Measurements from ENCODE around the gene APOL2.

Gene APOL2, protein sequence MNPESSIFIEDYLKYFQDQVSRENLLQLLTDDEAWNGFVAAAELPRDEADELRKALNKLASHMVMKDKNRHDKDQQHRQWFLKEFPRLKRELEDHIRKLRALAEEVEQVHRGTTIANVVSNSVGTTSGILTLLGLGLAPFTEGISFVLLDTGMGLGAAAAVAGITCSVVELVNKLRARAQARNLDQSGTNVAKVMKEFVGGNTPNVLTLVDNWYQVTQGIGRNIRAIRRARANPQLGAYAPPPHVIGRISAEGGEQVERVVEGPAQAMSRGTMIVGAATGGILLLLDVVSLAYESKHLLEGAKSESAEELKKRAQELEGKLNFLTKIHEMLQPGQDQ

DNA sequence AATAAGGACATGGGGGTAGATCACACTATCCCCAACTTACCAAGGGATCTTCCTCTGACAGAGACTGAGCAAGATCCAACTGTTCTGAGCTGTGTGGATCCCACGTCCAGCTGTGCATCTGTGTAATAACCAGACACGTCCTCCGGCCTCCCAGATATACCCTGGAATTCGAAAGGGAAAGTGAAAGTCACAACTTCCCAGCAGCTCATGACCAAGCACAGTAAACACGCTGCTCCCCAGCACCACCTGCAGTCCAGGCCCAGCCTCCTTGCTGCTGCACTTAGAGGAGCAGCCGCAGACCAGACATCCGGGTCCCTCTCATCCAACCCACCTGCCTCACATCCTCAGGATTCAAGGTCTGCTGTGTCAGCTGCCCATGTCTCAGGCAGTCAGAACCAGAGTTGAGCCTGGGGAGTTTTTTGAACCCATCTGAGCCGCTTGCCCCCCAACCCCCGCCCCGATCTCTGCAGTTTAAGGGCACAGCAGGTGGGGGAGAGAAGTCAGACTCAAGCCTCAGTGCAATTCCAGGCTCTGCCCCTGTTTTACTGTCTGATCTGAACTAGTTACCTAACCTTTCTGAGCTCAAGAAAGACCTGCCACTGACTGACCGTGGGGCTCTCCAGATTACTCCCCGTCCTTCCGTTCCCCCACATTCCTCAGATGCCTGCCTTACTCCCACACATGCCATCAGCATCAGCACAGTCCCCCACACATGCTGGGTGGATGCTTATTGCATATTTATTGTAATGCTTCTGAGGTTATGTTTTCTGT, at the start of gene APOL2:
APOL2 (minus strand) TSS at position 127 of the 771 bp plus-strand sequence. CDS start 6,365 bp downstream, outside the sequence.
- peaks cover 34% of the 10 kb centered on the region for H3K4me1 ChIP-seq (ENCODE audit: low read length)
- H3K4me3 ChIP-seq (ENCODE audit: low read length): peak within 1 kb of the TSS; percentile 93
- 0 out of 2 replicates have a peak, but pooled peaks cover 3% of the 10 kb centered on the region for H3K36me3 ChIP-seq (replicated peaks; ENCODE audit: insufficient read depth, low read length)

DNA sequence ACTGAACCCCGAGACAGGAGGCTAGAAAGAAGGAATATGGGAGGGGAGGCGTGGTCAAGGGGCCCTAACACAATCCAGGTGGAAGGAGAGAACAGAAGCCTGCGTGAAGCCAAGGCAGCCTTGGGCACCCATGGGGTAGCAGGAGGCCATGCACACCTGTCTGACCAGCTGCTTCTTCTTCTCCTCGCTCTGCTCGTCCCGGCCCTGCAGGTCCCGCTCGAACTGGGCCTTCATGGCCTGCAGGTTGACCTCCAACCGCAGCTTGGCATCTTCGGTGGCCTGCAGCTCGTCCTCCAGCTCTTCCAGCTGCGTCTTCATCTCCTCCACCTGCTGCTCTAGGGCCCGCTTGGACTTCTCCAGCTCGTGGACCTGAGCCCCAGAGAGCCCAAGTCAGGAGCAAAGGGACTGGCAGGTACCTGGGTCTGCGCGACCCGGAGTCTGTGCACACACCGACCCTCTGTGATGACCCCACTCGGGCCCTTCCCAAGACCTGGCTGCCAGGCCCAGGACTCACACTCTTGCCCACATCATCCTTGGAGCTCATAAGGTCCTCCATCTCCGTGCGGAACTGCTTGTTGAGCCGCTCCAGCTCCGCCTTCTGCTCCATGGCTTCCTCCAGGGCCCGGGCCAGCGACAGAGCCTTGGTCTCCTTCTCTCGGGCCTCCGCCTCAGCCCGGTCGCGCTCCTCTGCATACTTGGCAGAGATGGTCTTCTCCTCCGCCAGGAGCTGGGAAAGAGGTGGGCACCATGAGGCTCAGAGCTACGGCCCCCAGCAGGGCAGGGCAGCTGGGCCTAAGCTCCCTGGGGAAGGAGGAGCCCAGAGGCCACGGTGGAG, 49.5 kb upstream of the APOL2 start:
- H3K27me3 ChIP-seq (replicated peaks; ENCODE audit: insufficient read depth, low read length): no peaks in the 10 kb centered on the region
- H3K9ac ChIP-seq (ENCODE audit: low read length): no peak overlapping the region
- peaks cover 53% of the 10 kb centered on the region for H3K79me2 ChIP-seq (ENCODE audit: low read length)
- H3K4me1 ChIP-seq (ENCODE audit: low read length): no peaks in the 10 kb centered on the region
- no peak overlapping the region for H2AFZ ChIP-seq (ENCODE audit: low read length)
- peaks cover 44% of the 10 kb centered on the region for H3F3A ChIP-seq (ENCODE audit: insufficient read depth, low read length)
- H3K27ac ChIP-seq (ENCODE audit: low read length): no peak overlapping the region
- no peaks in the 10 kb centered on the region for H3K9me3 ChIP-seq (replicated peaks; ENCODE audit: insufficient read depth, low read length)
- no peak overlapping the region for H3K4me2 ChIP-seq (ENCODE audit: low read depth, low read length)
- H3K4me3 ChIP-seq (ENCODE audit: low read length): no peak overlapping the region
- no peaks in the 10 kb centered on the region for H4K20me1 ChIP-seq (ENCODE audit: insufficient read depth, low read length)
- H3K9me2 ChIP-seq (replicated peaks; ENCODE audit: insufficient read depth, low read length): no peaks in the 10 kb centered on the region
- no peak for DNase-seq
- peaks cover 53% of the 10 kb centered on the region for H3K36me3 ChIP-seq (replicated peaks; ENCODE audit: insufficient read depth, low read length)
- TF ChIP-seq, protein P1, sequence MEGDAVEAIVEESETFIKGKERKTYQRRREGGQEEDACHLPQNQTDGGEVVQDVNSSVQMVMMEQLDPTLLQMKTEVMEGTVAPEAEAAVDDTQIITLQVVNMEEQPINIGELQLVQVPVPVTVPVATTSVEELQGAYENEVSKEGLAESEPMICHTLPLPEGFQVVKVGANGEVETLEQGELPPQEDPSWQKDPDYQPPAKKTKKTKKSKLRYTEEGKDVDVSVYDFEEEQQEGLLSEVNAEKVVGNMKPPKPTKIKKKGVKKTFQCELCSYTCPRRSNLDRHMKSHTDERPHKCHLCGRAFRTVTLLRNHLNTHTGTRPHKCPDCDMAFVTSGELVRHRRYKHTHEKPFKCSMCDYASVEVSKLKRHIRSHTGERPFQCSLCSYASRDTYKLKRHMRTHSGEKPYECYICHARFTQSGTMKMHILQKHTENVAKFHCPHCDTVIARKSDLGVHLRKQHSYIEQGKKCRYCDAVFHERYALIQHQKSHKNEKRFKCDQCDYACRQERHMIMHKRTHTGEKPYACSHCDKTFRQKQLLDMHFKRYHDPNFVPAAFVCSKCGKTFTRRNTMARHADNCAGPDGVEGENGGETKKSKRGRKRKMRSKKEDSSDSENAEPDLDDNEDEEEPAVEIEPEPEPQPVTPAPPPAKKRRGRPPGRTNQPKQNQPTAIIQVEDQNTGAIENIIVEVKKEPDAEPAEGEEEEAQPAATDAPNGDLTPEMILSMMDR (IDR thresholded peaks at IDR 0.05; ENCODE audit: low read length): no peak
- TF ChIP-seq EZH2phosphoT487 (IDR thresholded peaks at IDR 0.05; ENCODE audit: low read length) (no peak), EZH2 (optimal IDR thresholded peaks at IDR 0.05; ENCODE audit: low read depth, low read length) (no peak)

More for the DNA sequence above, at the start of gene APOL2:
- Histone ChIP-seq H4K20me1 (ENCODE audit: insufficient read depth, low read length) (no peaks in the 10 kb centered on the region), H3K9me2 (replicated peaks; ENCODE audit: insufficient read depth, low read length) (no peaks in the 10 kb centered on the region), H3K9ac (ENCODE audit: low read length) (peak within 1 kb of the TSS; percentile 69), H3K9me3 (replicated peaks; ENCODE audit: insufficient read depth, low read length) (no peaks in the 10 kb centered on the region), H2AFZ (ENCODE audit: low read length) (peak within 1 kb of the TSS; percentile 38), H3K27me3 (replicated peaks; ENCODE audit: insufficient read depth, low read length) (no peaks in the 10 kb centered on the region), H3F3A (ENCODE audit: insufficient read depth, low read length) (peaks cover 10% of the 10 kb centered on the region), H3K27ac (ENCODE audit: low read length) (peak within 1 kb of the TSS; percentile 79), H3K4me2 (ENCODE audit: low read depth, low read length) (peak within 1 kb of the TSS; percentile 70), H3K79me2 (ENCODE audit: low read length) (peaks cover 49% of the 10 kb centered on the region)
- TF ChIP-seq, protein P1 (IDR thresholded peaks at IDR 0.05; ENCODE audit: low read length): peak; percentile 75
- no peak for TF ChIP-seq EZH2 (optimal IDR thresholded peaks at IDR 0.05; ENCODE audit: low read depth, low read length)
- DNase-seq: peak; percentile 96

DNA sequence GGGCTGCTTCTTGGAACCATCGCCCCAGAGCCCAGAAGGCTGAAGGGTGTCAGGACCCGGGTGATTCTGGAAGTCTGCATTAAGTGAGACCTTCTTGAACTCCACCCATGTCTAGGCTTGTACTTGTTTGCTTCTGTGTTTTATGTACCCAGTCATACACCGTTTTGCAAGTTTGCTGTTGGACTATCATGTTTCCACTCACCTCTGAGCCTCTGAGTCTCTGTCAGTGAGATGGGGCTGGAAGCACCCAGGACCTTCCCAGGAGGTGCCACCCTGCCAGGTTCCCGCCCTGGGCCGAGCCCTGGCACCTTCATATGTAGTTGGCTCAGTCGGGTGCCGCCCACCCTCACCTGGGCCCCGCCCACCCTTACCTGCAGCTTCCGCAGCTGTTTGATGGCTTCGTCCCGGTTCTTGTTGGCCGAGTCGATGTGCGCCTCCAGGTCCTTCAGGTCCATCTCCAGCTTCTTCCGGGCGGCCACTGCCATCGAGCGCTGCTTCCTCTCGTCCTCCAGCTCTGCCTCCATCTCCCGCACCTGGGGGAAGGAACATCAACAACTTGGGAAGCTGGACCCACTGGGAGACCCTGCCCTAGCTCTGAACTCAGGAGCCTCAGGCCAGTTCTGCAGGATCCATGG, 48.7 kb upstream of the APOL2 start:
- Histone ChIP-seq H3K27ac (ENCODE audit: low read length) (no peak overlapping the region), H3K4me3 (ENCODE audit: low read length) (no peak overlapping the region), H3K4me2 (ENCODE audit: low read depth, low read length) (no peak overlapping the region), H3K9me3 (replicated peaks; ENCODE audit: insufficient read depth, low read length) (no peaks in the 10 kb centered on the region), H3F3A (ENCODE audit: insufficient read depth, low read length) (peaks cover 50% of the 10 kb centered on the region), H3K27me3 (replicated peaks; ENCODE audit: insufficient read depth, low read length) (no peaks in the 10 kb centered on the region), H3K9me2 (replicated peaks; ENCODE audit: insufficient read depth, low read length) (no peaks in the 10 kb centered on the region), H3K36me3 (replicated peaks; ENCODE audit: insufficient read depth, low read length) (peaks cover 47% of the 10 kb centered on the region), H2AFZ (ENCODE audit: low read length) (no peak overlapping the region), H3K9ac (ENCODE audit: low read length) (no peak overlapping the region), H3K79me2 (ENCODE audit: low read length) (peaks cover 45% of the 10 kb centered on the region), H4K20me1 (ENCODE audit: insufficient read depth, low read length) (no peaks in the 10 kb centered on the region), H3K4me1 (ENCODE audit: low read length) (no peaks in the 10 kb centered on the region)
- no peak for DNase-seq
- no peak for TF ChIP-seq EZH2 (optimal IDR thresholded peaks at IDR 0.05; ENCODE audit: low read depth, low read length)
- TF ChIP-seq EZH2phosphoT487 (IDR thresholded peaks at IDR 0.05; ENCODE audit: low read length): no peak
- TF ChIP-seq, protein P1 (IDR thresholded peaks at IDR 0.05; ENCODE audit: low read length): no peak
